GM23338 (cell line): Measurements from ENCODE around the gene NRL.
"Not testable (repeated sequence)": the region's sequence is repeated elsewhere in the genome, so short reads cannot be mapped to it uniquely, and the experiment has no call there.

Experiments used
- CREB1 ChIP-seq: fragments of 250-450 bp; sonication (Bioruptor Pico); IDR thresholded peaks from 2 replicates; pipeline ENCODE4 v1.5.0; 2020; ENCODE audit warnings: low read depth, mild to moderate bottlenecking, moderate library complexity
- EZH2 ChIP-seq: fragments of 200-600 bp; sonication (generic); IDR thresholded peaks from one replicate; pipeline ENCODE4 v1.8.0; 2017; ENCODE audit warnings: antibody characterized with exemption, mild to moderate bottlenecking, low read depth; ENCODE audit not compliant: unreplicated experiment
- JUNB ChIP-seq: IDR thresholded peaks from one replicate; pipeline ENCODE4 v1.6.1; 2016; ENCODE audit warnings: antibody characterized with exemption; ENCODE audit not compliant: unreplicated experiment
- TF ChIP-seq, protein P1 (sequence below), 2 experiments: fragments of 200-600 bp in 1 of 2; sonication (generic) in 1 of 2; conservative IDR thresholded peaks; 2 replicates each; pipeline versions ENCODE4 v1.5.1 to v1.6.1; 2016 to 2017; ENCODE audit warnings: antibody characterized with exemption in 2 of 2, low read depth in 2 of 2, mild to moderate bottlenecking in 2 of 2, moderate library complexity in 1 of 2
- TF ChIP-seq, protein P2 (sequence below): IDR thresholded peaks from one replicate; pipeline ENCODE4 v1.6.1; 2018; ENCODE audit warnings: antibody characterized with exemption; ENCODE audit not compliant: unreplicated experiment

- not testable (repeated sequence) for TF ChIP-seq EZH2; CREB1 (CRISPR knock-in tag); JUNB
- TF ChIP-seq, protein P1, sequence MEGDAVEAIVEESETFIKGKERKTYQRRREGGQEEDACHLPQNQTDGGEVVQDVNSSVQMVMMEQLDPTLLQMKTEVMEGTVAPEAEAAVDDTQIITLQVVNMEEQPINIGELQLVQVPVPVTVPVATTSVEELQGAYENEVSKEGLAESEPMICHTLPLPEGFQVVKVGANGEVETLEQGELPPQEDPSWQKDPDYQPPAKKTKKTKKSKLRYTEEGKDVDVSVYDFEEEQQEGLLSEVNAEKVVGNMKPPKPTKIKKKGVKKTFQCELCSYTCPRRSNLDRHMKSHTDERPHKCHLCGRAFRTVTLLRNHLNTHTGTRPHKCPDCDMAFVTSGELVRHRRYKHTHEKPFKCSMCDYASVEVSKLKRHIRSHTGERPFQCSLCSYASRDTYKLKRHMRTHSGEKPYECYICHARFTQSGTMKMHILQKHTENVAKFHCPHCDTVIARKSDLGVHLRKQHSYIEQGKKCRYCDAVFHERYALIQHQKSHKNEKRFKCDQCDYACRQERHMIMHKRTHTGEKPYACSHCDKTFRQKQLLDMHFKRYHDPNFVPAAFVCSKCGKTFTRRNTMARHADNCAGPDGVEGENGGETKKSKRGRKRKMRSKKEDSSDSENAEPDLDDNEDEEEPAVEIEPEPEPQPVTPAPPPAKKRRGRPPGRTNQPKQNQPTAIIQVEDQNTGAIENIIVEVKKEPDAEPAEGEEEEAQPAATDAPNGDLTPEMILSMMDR (conservative IDR thresholded peaks at IDR 0.05; ENCODE audit: low read depth in 2 of 2) = not testable (repeated sequence)
- TF ChIP-seq, protein P2, sequence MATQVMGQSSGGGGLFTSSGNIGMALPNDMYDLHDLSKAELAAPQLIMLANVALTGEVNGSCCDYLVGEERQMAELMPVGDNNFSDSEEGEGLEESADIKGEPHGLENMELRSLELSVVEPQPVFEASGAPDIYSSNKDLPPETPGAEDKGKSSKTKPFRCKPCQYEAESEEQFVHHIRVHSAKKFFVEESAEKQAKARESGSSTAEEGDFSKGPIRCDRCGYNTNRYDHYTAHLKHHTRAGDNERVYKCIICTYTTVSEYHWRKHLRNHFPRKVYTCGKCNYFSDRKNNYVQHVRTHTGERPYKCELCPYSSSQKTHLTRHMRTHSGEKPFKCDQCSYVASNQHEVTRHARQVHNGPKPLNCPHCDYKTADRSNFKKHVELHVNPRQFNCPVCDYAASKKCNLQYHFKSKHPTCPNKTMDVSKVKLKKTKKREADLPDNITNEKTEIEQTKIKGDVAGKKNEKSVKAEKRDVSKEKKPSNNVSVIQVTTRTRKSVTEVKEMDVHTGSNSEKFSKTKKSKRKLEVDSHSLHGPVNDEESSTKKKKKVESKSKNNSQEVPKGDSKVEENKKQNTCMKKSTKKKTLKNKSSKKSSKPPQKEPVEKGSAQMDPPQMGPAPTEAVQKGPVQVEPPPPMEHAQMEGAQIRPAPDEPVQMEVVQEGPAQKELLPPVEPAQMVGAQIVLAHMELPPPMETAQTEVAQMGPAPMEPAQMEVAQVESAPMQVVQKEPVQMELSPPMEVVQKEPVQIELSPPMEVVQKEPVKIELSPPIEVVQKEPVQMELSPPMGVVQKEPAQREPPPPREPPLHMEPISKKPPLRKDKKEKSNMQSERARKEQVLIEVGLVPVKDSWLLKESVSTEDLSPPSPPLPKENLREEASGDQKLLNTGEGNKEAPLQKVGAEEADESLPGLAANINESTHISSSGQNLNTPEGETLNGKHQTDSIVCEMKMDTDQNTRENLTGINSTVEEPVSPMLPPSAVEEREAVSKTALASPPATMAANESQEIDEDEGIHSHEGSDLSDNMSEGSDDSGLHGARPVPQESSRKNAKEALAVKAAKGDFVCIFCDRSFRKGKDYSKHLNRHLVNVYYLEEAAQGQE = not testable (repeated sequence)
These were observed 65.7 kb downstream of the NRL start for GRCh38 chr14:24049002-24049401.
